Measurements from ENCODE around the gene KRT83.
"Not testable (repeated sequence)": the region's sequence is repeated elsewhere in the genome, so short reads cannot be mapped to it uniquely, and the experiment has no call there.

Gene KRT83

DNA sequence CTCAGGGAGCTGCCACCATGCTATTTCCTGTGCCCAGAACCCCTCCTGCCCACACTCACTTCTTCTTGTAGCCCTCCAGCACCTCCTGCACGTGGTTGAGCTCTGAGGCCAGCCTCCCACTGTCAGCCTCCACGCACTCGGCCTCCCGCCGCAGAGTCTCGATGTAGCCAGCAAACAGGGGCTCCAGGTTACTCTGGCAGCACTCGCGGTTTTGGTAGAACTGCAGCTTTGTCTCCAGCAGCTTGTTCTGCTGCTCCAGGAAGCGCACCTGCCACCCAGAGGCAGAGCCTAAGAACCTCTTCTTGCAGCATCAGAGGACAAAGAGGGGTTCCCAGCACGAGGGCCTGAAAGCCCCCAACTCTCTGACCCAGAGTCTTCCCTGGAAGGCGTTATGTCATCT lies 2.1 kb downstream of the KRT83 start:
- TF ChIP-seq, protein P1, sequence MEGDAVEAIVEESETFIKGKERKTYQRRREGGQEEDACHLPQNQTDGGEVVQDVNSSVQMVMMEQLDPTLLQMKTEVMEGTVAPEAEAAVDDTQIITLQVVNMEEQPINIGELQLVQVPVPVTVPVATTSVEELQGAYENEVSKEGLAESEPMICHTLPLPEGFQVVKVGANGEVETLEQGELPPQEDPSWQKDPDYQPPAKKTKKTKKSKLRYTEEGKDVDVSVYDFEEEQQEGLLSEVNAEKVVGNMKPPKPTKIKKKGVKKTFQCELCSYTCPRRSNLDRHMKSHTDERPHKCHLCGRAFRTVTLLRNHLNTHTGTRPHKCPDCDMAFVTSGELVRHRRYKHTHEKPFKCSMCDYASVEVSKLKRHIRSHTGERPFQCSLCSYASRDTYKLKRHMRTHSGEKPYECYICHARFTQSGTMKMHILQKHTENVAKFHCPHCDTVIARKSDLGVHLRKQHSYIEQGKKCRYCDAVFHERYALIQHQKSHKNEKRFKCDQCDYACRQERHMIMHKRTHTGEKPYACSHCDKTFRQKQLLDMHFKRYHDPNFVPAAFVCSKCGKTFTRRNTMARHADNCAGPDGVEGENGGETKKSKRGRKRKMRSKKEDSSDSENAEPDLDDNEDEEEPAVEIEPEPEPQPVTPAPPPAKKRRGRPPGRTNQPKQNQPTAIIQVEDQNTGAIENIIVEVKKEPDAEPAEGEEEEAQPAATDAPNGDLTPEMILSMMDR (IDR thresholded peaks at IDR 0.05; ENCODE audit: control insufficient read depth, insufficient read depth, low read depth, low read length, missing control alignments) = no peak
- no peak overlapping the region for H3K4me3 ChIP-seq (ENCODE audit: control insufficient read depth, low read depth, low read length)
- DNase-seq (ENCODE audit: low read depth) = no peak

DNA sequence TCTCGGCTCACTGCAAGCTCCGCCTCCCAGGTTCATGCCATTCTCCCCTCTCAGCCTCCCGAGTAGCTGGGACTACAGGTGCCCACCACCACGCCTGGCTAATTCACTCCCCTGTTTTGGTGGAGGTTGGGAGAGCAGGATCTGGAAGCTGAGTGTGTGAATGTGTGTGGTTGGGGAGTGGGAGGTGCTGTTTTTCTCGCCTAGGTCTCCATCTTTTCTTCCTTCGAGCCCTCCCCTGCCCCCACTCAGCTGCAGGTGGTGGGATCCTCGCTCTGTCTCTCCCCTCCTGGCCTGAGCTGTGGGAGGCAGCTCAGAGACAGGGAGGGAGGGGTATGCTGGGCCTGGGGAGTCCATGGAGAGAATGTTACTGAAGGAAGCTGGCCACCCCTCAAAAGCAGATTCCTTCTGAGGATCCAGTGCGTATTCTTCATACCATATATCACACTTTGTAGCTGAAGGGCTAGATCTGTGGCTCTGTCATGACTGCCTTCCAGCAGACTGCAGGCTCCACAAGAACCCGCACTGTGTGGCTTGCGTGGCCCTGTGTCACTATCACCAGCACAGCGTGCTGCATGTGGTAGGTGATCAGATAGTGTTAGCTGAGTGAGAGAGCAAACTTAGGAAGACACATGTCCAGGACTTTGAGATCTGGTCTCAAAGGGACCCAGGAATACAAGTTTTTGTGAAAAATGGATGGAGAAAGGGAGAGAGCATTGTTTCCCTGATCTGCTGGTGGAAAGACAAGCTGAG lies 2.8 kb downstream of the KRT83 start:
- TF ChIP-seq, protein P1 (IDR thresholded peaks at IDR 0.05; ENCODE audit: control insufficient read depth, insufficient read depth, low read depth, low read length, missing control alignments) = no peak
- DNase-seq (ENCODE audit: low read depth) = no peak
- no peak overlapping the region for H3K4me3 ChIP-seq (ENCODE audit: control insufficient read depth, low read depth, low read length)

DNA sequence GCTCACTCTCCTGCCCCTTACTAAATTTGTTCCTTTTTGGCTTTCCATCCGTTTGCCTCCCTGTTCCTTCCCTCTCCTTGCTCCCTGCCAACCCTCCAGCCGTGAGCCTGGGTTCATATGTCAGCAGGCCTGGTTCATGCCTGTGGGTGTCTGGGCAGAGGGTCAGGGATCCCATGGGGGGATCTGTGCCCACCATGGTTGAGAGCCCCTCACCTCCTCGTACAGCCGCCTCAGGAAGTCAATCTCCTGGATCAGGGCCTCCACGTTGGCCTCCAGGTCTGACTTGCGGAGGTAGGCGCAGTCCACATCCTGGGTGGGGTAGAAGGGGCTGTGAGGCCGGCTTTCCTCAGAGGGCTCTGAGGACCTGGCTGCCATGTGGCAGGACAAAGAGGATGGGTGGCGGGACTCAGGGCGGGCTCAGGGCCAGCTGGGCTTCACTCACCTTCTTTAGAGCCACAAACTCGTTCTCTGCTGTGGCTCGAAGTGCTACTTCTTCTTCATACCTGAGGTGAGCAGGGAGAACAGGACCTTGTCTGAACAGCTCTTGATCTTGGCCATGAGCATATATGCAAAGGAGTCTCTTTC lies 3.6 kb downstream of the KRT83 start:
- no peak for DNase-seq (ENCODE audit: low read depth)
- no peak overlapping the region for H3K4me3 ChIP-seq (ENCODE audit: control insufficient read depth, low read depth, low read length)
- TF ChIP-seq, protein P1 (IDR thresholded peaks at IDR 0.05; ENCODE audit: control insufficient read depth, insufficient read depth, low read depth, low read length, missing control alignments) = no peak

DNA sequence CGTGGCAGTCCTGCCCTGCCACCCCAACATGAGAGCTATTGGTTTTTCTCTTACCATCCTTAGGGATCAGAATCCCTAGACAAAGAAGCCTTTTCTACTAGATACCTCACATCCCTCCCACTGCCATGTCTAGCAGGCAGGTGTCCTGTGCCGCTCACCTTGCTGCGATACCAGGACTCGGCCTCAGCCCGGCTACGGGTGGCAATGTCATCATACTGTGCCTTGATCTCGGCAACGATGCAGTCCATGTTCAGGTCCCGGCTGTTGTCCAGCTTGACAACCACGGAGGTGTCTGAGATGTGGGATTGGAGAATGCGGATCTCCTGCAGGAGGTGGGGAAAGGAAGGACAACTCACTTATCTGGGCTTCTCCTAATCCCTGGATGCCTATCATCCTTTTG lies 4.5 kb downstream of the KRT83 start:
- TF ChIP-seq, protein P1 (IDR thresholded peaks at IDR 0.05; ENCODE audit: control insufficient read depth, insufficient read depth, low read depth, low read length, missing control alignments) = no peak
- no peak overlapping the region for H3K4me3 ChIP-seq (ENCODE audit: control insufficient read depth, low read depth, low read length)
- DNase-seq (ENCODE audit: low read depth) = no peak

DNA sequence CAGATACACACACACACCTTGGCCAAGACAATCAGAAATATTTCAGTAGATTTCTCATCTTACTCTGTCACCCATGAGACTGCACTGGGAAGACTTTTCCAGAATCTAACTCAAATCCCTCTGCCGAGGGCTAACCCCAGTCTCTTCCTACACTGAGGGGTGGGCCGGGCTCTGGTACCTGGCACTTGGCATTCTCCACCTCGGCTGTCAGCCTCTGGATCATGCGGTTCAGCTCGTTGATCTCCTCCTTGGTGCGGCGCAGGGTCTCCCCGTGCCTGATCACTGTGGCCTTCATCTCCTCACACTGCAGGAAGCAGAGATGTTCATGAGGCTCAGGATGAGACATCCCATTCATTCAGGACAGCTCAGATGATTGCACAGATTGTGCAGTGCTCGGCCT lies 4.9 kb downstream of the KRT83 start:
- no peak overlapping the region for H3K4me3 ChIP-seq (ENCODE audit: control insufficient read depth, low read depth, low read length)
- TF ChIP-seq, protein P1 (IDR thresholded peaks at IDR 0.05; ENCODE audit: control insufficient read depth, insufficient read depth, low read depth, low read length, missing control alignments) = no peak
- DNase-seq (ENCODE audit: low read depth) = no peak

DNA sequence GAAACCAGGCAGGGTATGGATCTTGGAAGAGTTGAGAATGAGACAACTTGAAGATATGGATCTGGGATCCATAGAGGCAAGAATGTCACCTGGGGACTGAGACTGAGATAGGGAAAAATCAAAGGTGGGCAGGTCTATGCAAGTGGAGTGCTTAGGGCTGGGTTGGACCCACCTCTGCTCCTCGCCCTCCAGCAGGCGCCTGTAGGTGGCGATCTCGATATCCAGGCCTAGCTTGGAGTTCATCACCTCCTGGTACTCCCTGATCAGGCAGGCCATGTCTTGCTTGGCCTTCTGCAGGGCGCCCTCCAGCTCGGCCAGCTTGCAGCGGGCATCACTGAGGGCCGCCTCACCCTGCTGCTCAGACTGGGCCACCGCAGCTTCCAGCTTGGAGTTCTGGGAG lies 5.5 kb downstream of the KRT83 start:
- not testable (repeated sequence) for H3K4me3 ChIP-seq (ENCODE audit: control insufficient read depth, low read depth, low read length); DNase-seq (ENCODE audit: low read depth)
- TF ChIP-seq, protein P1 (IDR thresholded peaks at IDR 0.05; ENCODE audit: control insufficient read depth, insufficient read depth, low read depth, low read length, missing control alignments) = peak; percentile 19
